Activated CD8-positive, alpha-beta memory T cell treated with anti-CD3 and anti-CD28 coated beads, Interleukin-2, amount 50 U/mL, for 1 hour (primary cell): ENCODE data around the gene GPR135.
"Not testable (repeated sequence)": the region's sequence is repeated elsewhere in the genome, so short reads cannot be mapped to it uniquely, and the experiment has no call there.

ENCODE experiments used
- DNase-seq: peaks from one replicate; pipeline ENCODE4 v3.0.0-alpha.2; 2020; ENCODE audit errors: extremely low read depth

The GPR135 gene

DNA sequence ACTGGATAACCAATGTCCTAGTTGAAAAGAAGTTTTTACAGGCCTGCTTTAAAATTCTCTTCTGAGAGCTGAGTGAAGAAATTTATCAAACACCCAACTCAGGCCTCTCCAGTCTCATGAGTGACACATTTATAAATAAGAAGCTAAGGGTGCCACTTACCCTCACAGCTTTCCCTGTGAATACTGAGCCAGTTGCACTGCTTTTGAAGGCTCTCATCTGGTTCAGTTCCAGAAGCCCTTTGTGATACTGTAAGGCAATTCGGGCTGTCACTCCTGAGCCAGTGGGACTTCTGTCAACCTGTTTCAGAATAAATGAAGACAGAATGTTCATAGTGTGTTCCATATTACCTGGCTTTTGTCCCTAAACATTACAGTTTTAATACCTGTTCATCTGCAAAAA, 10.5 kb upstream of the GPR135 start:
- no peak for DNase-seq

DNA sequence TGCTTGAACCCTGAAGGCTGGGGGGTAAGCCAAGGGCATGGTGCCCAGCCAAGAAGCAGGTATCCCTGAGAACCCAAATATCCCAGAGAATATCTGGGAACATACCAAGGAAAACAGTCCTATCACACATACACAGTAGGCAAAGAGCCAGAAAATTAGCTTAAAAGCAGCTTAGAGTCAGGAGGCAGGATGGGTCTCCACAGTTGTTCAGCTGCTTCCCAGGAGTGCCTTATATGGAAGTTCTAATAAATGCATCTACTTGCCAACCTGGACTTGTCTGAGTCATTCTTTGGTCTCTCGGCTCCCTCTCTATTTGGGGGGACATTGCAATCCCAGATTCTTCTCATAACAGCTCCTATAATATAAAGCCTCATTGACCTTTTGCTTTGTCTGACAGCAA, 9.0 kb upstream of the GPR135 start:
- no peak for DNase-seq

DNA sequence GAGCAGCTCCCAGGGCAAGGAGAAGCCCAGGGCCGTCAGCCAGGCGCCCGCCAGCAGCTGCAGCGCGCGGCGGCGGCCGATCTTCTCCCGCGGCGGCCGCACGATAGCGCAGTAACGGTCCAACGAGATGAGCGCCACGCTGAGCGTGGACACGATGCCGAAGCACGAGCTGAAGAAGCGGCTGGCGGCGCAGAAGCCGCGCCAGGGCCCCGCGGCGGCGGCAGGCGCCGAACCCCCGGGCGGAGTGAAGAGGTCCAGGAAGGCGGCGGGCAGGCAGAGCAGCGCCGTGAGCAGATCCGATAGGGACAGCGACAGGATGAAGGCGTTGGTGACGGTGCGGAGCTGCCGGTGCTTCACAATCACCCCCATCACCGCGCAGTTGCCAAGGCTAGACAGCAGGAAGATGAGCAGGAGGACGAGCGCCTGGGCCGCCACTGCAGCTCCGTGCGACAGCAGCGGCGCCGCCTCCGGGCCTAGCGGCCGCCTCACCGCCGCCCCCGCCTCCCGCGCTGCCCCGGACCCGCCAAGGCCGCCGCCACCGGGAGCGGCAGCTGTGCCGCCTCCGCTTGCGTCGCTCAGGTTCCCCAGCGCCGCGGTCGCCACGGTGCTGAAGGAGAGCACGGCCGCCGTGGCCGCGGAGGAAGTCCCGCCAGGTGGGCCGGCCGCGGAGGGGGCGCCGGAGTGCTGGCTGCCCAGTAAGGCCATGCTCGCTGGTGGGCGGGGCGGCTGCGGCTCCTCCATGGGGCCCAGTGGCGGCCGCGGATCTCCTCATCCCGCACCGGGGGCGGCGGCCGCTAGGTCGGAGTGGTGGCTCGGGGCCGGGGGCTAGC, 479 bp downstream of the GPR135 start:
- DNase-seq: no peak

DNA sequence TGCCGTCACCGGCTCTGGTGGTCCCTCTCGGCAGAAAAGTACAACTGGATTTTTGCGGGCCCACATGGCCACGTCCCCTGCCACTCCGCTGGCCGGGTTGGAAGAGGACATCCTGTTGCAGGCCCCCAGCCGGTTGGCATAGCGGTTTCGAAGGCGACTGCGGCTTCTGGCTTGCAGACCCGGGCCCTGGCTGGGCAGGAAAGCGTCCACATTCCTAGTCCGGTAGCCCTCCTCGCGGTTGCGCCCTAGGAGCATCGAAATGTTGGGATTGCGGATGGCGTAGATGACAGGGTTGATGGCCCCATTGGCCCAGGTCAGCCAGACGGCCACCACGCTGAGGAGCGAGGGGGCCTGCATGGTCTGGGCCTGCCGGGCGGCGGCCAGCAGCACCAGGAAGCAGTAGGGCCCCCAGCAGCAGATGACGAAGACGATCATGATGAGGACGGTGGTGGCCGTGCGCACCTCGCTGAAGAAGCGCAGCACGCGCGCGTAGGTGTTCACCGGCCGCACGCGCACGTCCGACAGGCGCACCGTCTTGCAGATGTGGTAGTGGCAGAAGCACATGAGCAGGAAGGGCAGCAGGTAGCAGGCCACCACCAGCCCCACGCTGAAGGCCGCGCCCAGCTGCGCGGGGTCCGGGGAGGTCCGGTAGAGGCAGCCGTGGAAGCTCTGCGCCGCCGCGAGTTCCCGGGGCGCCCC, 1.2 kb downstream of the GPR135 start:
- DNase-seq: no peak

DNA sequence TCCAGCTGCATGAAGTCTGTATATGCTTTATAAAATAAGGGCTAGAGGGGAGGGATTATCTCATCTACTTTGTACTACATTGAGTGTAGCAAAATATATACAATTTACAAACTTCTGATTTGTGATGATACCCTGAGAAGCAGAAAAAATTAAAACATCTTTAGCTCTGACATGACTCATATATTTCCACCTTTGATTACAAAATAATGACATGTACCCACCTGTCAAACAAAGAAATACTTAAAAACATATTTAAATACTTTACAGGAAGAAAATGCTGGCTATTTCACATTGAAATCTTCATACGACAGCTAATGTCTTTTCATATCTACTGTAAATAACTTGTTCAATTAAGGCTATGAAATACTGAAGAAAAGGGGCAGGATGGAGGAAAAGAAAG, 3.3 kb downstream of the GPR135 start:
- DNase-seq: no peak

DNA sequence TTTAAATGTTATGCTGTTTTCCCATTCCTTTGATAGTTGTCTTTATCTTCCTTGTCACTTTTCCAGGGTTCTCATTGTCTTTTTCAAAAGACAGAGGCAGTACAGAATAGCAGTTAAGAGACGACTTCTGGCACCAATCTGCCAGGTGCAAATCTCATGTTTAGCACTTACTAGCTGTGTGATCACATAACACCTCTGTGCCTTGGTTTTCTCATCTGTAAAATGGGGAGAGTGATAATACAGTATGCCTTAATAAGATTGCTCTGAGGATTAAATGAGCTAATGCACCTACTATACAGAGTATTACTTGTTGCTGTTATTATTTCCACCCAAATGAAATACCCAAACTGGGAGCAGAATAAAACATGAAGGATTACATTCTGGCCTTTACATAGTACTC, 4.8 kb downstream of the GPR135 start:
- DNase-seq: no peak

DNA sequence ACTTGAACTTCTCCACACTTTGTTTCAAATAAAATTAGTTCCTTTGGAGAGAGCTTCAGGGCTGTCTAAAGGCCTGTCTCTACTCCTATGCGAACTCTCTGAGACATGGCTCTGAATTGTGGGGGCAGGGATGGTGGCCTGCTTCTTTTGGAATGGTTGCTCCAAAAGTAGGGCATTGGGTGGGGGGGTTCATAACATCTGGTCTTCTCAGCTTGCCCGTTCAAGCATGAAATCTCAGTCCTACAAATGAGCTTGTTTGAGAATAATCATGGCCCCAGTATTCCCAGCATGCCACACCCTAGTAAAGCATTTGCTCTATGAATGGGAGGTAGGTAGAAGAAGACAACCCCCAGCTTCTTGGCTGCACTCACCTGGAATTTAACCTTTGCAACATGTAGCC, 6.7 kb downstream of the GPR135 start:
- DNase-seq: no peak

DNA sequence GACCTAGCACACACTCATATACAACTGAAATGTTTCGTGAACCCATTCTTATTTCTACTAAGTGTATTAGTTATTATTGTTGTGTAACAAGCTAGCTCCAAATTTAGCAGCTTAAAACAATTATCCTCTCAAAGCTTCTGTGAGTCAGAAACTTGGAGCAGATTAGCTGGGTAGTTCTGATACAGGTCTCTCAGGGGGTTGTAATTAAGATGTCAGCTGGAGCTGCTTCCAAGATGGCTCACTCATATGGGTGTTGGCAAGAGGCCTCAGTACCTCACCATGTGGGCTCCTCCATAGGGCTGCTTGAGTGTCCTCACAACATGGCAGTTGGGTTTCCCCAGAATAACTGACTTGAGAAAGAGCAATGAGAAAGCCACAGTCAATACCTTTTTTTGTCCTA, 9.8 kb downstream of the GPR135 start:
- no peak for DNase-seq

DNA sequence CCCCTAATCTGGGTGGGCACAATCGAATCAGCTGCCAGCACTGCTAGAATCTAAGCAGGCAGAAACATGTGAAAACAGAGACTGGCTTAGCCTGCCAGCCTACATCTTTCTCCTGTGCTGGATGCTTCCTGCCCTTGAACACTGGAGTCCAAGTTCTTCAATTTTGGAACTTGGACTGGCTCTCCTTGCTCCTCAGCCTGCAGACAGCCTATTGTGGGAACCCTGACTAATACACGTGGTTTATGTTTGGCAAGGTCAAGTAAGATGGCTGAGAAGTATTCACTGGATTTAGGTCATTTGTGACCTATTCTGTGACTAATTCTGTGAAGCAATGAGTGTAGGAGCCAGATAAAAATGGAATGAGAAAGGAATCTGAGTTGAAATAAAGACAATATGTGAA, 11.0 kb downstream of the GPR135 start:
- DNase-seq: no peak

DNA sequence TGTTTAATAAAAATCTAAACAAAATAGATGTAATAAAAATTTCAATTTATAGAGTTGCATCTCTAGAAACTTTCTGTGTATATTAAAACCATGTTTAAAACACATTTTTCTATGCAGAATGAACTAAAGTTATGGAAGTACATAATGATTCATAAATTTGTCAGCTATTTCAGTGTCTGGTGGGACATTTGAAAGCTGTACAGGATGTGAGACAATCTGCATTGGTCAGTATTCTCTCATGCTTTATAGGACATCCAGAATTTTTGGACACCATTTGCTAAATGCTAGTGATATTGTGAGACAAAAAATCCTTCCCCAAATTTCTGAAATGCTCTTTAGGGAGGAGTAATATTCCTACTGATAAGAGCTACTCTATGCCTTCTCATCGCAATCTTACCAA, 13.3 kb downstream of the GPR135 start:
- no peak for DNase-seq

DNA sequence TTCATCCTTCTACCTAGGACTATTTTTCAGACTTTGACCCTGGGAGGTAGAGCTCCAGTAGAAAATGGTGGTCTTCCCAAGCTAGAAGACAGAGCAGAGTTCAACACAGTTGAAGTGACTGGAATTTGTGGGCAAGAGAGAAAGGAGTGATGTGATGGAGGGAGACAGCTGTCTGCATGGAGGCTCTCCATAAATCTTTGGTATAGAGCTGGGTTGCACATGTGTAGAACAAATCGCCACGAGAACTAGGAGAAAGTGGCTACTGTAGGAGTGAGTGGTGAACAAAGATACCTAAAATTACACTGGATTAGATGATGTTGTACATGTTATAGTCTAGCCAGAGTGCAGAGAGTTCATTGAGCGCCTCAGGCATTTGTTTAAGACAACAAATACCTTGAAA, 14.5 kb downstream of the GPR135 start:
- DNase-seq: no peak

DNA sequence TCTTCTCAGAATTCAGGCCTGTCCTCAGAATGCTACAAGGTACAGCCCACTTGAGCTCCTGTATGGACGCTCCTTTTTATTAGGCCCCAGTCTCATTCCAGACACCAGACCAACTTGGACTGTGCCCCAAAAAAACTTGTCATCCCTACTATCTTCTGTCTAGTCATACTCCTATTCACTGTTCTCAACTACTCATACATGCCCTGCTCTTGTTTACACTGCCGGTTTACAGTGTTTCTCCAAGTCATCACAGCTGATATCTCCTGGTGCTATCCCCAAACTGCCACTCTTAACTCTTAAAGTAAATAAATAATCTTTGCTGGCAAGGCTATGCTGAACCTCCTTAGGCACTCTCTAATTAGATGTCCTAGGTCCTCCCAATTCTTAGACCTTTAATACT, 16.5 kb downstream of the GPR135 start:
- not testable (repeated sequence) for DNase-seq

DNA sequence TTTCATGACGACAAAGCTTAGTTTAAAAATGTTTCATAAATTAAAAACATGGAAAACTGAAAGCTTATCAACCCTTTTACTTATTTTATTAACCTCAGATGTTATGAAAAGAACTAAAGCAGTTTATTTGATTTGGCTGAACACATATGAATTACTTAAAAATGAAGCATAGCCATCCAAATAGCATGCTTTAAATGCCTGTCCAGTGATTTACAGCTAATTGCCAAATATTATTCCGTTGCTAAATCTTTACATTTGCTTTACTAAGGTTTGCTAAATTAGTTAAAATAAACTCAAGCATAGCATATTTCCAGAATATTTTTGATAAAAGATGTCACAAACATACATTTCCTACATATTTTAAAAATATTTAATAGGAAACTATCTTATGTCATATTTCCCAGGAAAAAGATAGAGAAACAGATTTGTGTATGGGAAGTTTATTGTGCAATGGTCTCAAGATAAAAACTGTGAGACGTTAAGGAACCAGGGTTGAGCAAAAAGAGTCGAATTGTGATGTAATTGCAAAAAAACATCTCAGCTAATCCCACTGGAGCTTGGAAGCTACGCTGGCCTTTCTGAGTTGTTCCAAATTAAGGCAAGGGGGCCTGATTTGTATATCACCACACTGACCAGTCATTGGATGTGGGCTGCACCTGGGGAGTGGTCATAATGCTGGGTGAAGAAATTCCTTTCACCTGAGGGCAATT, 25.8 kb downstream of the GPR135 start:
- no peak for DNase-seq

DNA sequence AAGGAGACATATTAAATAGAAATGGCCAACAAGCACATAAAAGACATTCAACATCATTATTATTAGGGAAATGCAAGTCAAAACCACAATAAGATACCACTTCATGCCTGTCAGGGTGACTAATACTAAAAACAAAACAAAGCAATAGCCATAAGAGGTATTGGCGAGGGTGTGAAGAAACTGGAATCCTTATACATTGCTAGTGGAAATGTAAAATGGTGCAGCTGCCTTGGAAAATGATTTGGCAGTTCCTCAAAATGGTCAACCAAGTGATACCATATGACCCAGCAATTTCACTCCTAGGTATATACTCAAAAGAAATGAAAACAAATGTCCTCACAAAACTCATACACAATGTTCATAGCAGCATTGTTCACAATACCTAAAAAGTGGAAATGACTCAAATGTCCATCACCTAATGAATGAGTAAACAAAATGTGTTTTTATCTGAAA, 27.0 kb downstream of the GPR135 start:
- no peak for DNase-seq

DNA sequence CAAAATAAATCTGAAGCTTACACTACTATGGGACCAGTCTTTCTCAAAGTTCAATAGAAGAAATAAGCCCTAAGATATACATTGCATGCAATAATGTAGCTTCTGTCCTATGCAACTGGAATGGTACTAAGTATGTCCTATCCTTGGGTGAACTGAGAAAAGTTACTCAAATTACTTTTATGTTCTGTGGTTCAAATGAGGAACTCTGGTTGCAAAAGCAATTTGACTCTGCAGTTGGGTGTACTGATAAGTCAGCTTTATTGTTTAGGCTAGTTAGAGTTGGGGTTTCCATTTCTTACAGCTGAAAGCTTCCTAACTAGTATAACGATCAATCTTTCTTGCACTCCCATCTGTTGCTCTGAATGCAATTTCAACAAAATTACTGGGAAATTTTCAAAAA, 29.2 kb downstream of the GPR135 start:
- no peak for DNase-seq

DNA sequence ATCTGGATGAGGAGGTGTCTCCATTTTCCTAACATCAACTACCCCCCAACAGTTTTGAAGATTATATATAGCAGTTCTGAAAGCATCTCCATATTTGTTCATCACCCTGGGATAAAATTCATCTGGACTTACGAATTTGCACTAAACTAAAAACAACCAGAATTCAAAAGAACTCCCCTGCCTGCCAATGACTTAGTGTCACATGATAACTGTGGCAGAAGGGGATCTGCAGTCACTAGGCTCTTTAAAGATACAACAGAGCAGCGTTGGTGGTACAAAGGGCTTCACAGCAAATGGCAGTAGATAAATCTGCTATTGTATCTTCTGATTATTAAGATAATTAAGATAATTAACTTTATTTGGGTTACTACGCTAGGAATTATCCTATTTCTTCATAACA, 30.1 kb downstream of the GPR135 start:
- DNase-seq: no peak

DNA sequence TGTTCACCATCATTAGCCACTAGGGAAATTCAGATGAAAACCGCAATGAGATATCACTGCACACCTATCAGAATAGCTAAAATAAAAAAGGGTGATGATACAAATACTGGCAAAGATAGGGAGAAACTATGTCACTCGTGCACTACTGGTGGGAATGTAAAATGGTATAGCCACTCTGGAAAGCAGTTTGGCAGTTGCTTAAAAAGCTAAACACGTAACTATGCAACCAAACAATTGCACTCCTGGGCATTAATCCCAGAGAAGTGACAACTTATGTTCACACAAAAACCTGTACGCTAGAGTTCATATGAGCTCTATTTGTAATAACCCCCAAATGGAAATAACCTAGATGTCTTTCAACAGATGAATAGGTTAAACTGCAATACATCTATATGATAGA, 35.4 kb downstream of the GPR135 start:
- no peak for DNase-seq

DNA sequence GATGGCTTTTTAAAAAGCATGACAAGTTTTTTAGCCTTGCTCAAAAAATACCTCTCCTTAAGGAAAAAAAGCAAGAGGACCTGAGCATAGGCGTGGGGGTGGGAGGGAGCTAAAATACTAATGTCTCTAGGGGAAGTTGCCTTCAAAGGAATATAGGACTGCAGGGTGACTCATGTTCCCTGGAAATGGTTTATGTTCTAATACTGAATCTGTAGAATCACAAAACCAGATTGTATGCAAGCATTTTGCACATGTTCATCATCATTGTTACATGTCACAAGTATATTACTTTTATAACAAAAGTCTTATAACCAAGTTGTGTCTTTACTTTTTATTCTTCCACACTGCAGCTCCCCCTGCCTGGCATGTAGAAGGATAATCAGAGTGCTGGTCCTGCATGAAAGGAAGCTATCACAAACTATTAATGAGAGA, 36.6 kb downstream of the GPR135 start:
- DNase-seq: no peak

DNA sequence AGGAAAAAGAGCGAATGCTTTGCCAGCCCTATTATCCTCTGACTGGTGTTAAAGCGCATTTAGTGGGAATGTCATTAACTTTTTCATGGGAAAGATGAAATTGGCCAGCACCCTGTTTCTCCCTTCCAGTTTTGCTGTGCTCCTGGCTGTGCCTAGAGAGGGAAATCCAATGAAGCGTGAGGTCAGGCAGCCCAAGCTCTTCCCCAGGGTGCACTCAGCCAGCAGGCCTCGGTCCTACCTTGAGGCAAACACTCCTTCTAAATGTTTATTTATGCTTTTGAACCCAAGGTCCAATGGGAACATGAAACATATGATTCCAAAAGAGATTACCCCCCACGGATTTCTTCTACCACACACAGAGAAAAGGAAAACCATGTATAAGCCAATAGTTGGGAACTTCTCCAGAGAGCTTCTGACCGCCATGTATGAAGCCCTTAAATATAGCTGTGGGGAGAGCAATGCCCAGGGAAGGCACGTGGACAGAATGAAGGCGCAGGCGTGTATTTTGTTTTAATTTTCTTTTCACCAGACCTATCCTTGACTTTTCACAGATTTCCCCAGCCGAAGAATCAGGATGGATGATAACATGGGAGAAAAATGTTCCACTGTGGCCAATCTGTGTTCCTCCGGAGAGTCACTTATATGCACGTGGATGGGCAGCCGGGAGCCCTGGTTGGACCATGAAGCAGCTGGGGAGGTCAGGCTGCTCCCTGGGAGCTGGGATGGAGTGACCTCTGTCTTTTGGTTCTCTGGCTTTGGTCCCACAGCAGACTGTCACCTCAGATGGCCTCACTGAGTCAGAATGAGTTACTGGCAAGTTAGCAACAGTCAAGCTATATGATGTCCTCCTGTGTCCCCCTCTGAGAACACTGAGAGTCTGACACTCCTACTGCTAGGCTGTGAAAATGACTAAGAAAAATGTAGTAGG, 37.3 kb downstream of the GPR135 start:
- no peak for DNase-seq

DNA sequence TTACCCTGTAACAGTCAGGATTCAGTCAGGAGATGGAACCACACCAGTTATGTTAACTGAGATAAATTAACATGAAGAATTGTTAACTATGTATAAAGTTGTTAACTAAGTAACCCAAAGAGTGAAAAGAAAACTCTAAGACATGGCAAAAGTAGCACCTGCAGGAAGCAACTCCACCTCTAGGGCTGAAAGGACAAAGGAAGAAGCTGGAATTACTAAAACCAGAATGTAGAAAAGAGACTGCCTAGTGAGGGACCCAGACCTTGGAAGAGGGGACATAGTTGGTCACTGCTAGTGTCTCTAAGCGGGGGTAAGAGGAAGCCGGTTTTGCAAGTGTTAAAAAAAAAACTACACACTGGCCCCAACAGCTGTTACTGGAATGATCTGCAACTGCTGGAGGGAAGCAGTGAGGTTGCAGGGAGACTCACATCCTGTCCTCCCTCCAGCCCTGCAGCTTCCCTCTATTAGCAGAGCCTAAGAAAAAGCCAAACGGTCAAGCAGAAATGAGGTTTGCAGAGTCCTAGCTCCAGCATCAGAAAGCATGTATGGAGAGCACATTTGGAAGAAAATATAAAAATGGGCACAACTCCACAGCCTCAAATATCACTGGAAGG, 39.8 kb downstream of the GPR135 start:
- DNase-seq: no peak
